HG03469 (cell line): Measurements from ENCODE around the gene NELL1.

ENCODE experiments used
- ATAC-seq: cut with Tn5 transposase; IDR thresholded peaks from one replicate; pipeline ENCODE4 v1.9.1; 2021; ENCODE audit warnings: mild to moderate bottlenecking, moderate library complexity, moderate number of reproducible peaks; ENCODE audit not compliant: unreplicated experiment

NELL1 gene

DNA sequence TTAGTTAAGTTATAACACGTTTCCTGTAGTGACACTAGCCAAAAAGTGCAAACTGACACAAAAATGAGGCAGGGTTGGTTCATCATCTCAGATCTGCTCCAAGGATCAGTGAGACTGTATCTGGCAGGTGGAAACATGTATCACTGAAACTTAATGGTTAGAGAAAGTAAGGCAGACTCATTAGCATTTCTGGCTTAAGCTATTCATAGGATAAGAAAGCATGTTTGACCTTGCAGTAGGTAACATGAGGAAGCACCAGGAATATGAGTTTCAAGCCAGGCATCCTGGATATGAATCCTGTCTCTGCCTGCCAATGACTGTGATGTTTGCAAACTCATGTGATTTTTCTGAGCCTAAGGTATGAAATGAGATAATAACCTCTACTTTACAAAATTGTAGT lies 732.1 kb downstream of the NELL1 start:
- ATAC-seq = no peak

GRCh38 chr11:21402274-21402673 lies 732.9 kb downstream of the NELL1 start:
- no peak for ATAC-seq

- ATAC-seq = no peak
Observed at GRCh38 chr11:21403069-21403468, 733.7 kb downstream of the NELL1 start.

DNA sequence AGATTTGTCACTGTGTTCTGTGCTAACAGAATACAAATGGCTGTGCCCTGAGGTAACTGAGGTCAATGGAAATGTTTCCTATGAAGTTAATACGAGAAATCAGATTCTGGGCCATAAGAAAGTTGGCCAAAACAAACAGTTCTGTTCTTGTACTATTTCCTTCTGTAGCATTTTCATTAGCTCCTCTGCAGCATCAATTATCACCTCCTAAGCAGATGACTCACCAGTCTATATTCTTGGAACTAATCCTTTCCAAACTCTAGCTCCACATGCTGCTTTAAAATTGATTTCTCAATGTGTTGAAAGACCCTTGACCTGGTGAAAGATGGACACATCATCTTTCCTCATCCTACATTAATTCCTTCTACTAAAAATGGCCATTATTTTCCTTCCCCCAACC lies 736.0 kb downstream of the NELL1 start:
- no peak for ATAC-seq

DNA sequence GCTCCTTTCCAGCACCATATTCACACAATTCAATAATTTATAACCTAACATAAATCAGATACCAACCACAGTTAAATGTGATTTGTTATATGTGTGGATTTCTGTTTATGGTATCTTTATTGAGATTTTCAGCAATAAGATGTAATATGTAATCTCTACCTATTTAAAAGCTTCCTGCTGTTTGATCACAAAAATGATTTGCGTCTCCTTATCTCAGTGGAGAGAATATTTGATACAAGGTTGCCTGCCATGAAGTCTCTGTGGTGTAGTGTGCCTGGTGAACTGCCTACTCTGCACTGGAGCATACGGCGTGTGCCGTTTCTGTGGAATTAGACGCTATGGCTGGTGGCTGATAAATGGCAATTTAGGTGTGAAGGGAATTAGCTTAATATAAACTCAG lies 741.1 kb downstream of the NELL1 start:
- ATAC-seq = no peak

DNA sequence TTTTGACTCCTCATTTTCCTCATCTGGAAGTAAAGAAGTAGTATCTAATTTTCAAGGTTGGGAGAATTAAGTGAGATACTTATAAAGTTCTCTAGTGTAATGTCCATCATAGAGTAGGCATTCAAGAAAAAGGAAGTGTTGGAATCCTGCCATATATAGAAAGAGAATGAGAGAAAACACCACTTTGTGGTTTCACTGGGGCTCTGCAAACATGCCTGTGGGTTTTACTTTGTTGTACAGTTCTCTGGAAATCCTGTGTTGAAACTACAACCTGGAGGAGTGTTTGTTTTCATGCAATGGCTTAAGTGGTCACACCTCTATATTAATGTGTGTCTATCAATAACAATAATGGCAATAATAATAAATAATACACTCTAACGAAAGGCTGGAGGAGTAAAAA lies 741.7 kb downstream of the NELL1 start:
- no peak for ATAC-seq

- no peak for ATAC-seq
Observed at GRCh38 chr11:21411597-21411996, 742.2 kb downstream of the NELL1 start.

DNA sequence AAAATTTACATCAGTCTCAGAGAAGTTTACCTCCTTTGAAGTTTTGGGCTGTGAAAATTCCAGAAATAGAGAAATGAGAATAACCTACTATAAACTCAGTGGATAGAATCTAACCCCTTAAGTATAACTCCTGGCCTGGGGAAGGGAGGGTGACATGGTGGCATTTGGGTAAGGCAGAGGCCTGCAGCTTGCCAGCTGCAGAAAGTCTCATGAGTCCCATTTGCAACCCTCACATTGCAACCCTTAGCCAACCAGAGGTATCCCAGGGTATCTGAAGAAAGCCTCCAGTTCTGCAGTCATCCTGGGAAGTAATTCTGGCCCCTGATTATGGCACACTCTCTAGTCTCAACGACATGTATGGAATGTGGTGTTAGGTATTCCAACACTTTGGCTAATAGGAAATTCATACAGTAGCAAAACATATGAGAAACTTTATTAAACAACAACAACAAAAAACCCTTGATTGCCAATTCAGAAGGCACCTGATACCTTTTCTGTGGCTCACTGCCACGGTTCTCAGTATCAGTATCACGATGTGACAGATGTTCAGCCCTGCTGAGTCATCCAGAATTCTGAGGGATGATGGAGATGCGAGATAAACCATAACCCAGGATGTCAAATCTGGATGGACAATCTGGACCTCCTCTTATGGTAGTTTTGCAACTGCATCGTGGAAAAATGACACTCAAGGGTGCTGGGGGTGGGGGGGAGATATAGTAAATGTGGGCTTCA lies 743.4 kb downstream of the NELL1 start:
- ATAC-seq = no peak

DNA sequence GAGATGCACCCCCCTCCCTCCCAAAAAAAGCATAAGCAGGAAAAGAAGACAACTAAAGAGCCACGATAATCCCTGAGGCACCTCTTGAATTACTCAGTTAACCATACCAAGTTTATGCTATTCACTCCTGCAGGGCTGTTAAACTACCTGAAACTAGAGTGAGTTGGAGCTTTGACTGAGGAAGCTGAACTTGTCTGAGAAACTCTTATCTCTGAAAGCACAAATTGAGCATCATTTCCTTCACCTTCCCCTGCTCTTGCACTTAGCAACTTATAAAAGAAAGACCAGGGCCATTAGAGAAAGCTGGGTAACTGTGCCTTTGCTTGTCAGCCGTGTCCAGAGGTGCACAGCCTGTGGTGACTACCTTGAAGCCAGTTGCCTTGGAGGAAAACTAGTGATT lies 745.6 kb downstream of the NELL1 start:
- no peak for ATAC-seq

- no peak for ATAC-seq
Observed at GRCh38 chr11:21415606-21416005, 746.2 kb downstream of the NELL1 start.

DNA sequence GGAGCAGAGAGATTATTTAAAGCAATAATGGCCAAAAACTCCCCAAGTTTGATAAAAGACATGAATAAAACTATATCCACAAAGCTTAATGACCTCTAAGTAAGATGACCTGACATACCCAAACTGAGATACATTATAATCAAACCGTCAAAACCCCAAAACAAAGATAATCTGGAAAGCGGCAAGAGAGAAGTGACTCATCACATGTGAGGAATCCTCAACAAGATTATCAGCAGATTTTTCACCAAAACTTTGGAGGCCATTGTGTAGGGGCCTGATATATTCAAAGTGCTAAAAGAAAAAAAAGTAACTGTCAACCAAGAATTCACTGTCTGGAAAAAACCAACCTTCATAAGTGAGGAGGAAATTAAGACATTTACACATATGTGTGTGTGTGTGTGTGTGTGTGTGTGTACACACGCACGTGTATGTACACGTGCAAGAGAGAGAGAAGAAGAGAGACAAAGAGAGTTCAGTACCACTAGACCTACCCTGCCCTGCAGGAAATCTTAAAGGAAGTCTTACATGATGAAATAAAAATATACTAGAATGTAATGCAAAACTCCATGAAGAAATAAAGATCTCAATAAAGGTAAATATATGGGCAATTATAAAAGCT lies 752.4 kb downstream of the NELL1 start:
- ATAC-seq = no peak

DNA sequence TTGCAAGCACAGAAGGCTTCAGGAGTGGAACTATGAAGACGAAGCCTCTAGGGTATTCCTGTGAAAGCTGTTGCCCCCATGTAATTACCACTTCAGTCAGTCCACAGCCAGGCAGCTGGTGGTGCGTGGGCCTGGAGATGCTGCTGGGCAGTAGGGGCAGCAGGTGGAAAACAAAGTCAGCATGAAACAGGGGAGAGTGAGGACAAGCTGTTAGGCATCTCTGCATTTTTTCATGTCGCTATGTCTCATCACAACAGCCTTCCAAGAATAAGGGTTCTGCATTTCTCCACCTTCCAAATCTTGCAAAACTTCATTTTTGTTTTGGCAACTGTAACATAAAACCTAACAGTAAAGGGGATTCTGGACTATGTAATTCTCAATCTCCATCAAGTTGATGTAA lies 757.5 kb downstream of the NELL1 start:
- ATAC-seq = no peak

DNA sequence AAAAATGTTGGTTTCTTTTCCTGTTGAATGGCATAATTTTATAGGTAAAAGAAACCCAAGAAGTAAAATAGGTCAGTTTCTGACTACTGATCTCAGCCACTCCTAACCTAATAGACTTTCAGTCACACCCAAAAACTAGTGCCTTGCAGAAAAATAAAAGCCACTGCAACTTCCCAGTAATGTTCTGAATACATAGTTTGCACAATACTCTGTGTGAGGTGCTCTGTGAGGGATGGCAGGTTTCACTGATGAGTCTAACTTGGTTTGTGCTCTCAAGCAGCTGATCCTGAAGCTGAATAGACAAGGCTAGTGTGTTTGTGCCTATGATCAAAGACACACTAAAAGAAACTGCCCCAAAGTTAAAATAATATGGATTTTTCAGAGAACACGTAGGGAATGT lies 758.3 kb downstream of the NELL1 start:
- no peak for ATAC-seq

GRCh38 chr11:21428796-21429195 lies 759.4 kb downstream of the NELL1 start:
- ATAC-seq = no peak

DNA sequence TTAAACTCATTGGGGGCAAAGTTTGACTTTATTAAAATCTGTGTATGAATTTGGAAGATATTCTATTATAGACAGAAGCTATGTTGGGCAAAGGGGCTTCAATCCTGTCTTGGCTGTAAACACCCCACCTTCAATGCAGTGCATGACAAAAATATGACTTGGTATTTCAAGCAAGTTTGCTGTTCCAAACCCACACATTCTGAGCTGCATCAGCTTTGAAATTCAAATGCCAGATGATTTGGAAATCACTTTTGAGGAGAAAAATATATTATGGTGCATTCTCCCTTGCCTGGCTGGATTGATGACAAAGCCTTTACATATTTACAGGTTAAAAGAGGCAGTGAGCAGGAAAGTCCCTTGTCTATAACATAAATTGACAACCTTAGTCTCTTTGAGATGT lies 760.0 kb downstream of the NELL1 start:
- no peak for ATAC-seq

- no peak for ATAC-seq
Observed at GRCh38 chr11:21430537-21430936, 761.2 kb downstream of the NELL1 start.

GRCh38 chr11:21446939-21447590 lies 777.7 kb downstream of the NELL1 start:
- ATAC-seq = no peak

- ATAC-seq = no peak
Observed at GRCh38 chr11:21447871-21448270, 778.5 kb downstream of the NELL1 start.

DNA sequence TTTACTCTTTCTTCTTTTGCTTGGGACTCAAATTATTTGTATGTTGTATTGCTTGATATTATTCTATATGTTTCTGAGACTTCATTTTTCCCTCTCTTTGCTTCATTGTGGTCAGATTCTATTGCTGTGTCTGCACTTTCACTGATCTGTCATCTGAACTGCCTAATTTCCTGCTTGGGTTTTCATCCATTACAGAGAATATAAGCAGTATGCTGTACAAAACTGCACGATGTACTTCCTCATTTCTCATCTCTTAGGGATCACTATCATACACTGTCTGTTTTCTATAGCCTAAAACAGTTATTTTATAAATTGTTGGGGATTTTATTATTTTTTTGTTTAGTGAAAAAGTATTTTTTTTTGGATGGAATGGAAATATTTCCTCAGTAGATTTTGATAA lies 786.8 kb downstream of the NELL1 start:
- no peak for ATAC-seq

GRCh38 chr11:21460082-21460481 lies 790.7 kb downstream of the NELL1 start:
- no peak for ATAC-seq

GRCh38 chr11:21461701-21462100 lies 792.3 kb downstream of the NELL1 start:
- no peak for ATAC-seq

- no peak for ATAC-seq
Observed at GRCh38 chr11:21464601-21465193, 795.3 kb downstream of the NELL1 start.
